K562 (cell line): ENCODE results near the gene C10orf105. TPM values are rescaled to one million over a fixed set of nuclear protein-coding genes. Genes with fewer than 3 reads are reported as not detected.

Experiments
- ARID1B ChIP-seq: fragments of 450-650 bp; IDR thresholded peaks from 2 replicates; pipeline ENCODE4 v1.6.1; 2016; ENCODE audit warnings: antibody characterized with exemption, mild to moderate bottlenecking, inconsistent platforms
- ARID2 ChIP-seq: fragments of 450-650 bp; IDR thresholded peaks from 2 replicates; pipeline ENCODE4 v1.6.1; 2017; ENCODE audit warnings: antibody characterized with exemption, mild to moderate bottlenecking
- CBFB ChIP-seq: sonication (generic); formaldehyde crosslinking; IDR thresholded peaks from 2 replicates; pipeline ENCODE4 v1.4.0; 2020; ENCODE audit warnings: mild to moderate bottlenecking, missing genetic modification reagents
- CHD1 ChIP-seq: fragments of 200-600 bp; sonication (generic); IDR thresholded peaks from one replicate; pipeline ENCODE4 v1.6.1; 2012; ENCODE audit warnings: mild to moderate bottlenecking, moderate library complexity, low read length, inconsistent platforms
- EP400 ChIP-seq: fragments of 450-650 bp; IDR thresholded peaks from 2 replicates; pipeline ENCODE4 v1.6.1; 2017; ENCODE audit warnings: antibody characterized with exemption, mild to moderate bottlenecking, moderate library complexity
- HMBOX1 ChIP-seq: sonication (generic); IDR thresholded peaks from 2 replicates; pipeline ENCODE4 v1.6.1; 2016
- IFI16 ChIP-seq: fragments of 250-450 bp; sonication (Bioruptor Pico); IDR thresholded peaks from 2 replicates; pipeline ENCODE4 v2.1.2; 2022; ENCODE audit warnings: mild to moderate bottlenecking, inconsistent platforms
- KAT8 ChIP-seq: fragments of 450-650 bp; IDR thresholded peaks from 2 replicates; pipeline ENCODE4 v1.6.1; 2016; ENCODE audit warnings: low read depth, mild to moderate bottlenecking
- NBN ChIP-seq: fragments of 450-650 bp; IDR thresholded peaks from 2 replicates; pipeline ENCODE4 v1.6.1; 2016; ENCODE audit warnings: low read depth, mild to moderate bottlenecking
- NR2F6 ChIP-seq: fragments of 450-650 bp; formaldehyde crosslinking; IDR thresholded peaks from 2 replicates; pipeline ENCODE4 v1.4.0; 2020; ENCODE audit warnings: mild to moderate bottlenecking
- PML ChIP-seq: IDR thresholded peaks from 2 replicates; pipeline ENCODE4 v1.6.1; 2012; ENCODE audit warnings: low read length, inconsistent platforms
- PRMT5 ChIP-seq: sonication (generic); formaldehyde crosslinking; IDR thresholded peaks from 2 replicates; pipeline ENCODE4 v1.5.0; 2020; ENCODE audit warnings: missing genetic modification reagents
- RBBP5 ChIP-seq: fragments of 200-600 bp; sonication (generic); IDR thresholded peaks from 2 replicates; pipeline ENCODE4 v1.6.1; 2012; ENCODE audit warnings: borderline replicate concordance, mild to moderate bottlenecking, low read length, control low read depth, inconsistent platforms; ENCODE audit not compliant: insufficient read depth, poor library complexity, severe bottlenecking
- VEZF1 ChIP-seq: fragments of 200-800 bp; sonication (Bioruptor generic); IDR thresholded peaks from 2 replicates; pipeline ENCODE4 v1.6.1; 2017; ENCODE audit warnings: missing genetic modification characterization, missing compliant biosample characterization
- XRCC5 ChIP-seq: fragments of 200-400 bp; formaldehyde crosslinking; IDR thresholded peaks from 2 replicates; pipeline ENCODE4 v1.6.1; 2017; ENCODE audit warnings: low read depth, mild to moderate bottlenecking, low read length
- ZBTB7A ChIP-seq: IDR thresholded peaks from 2 replicates; pipeline ENCODE4 v1.6.1; 2011; ENCODE audit warnings: low read depth, mild to moderate bottlenecking, low read length, moderate library complexity, borderline replicate concordance; ENCODE audit not compliant: control insufficient read depth
- ZNF445 ChIP-seq: fragments of 250-450 bp; sonication (Bioruptor Pico); IDR thresholded peaks from 2 replicates; pipeline ENCODE4 v1.4.0; 2020; ENCODE audit warnings: low read depth, mild to moderate bottlenecking, moderate library complexity
- ZNF695 ChIP-seq: fragments of 450-650 bp; formaldehyde crosslinking; IDR thresholded peaks from 2 replicates; pipeline ENCODE4 v1.4.0; 2020; ENCODE audit warnings: mild to moderate bottlenecking, moderate library complexity
- polyA plus RNA-seq, 8 experiments: library from polyadenylated mRNA; depleted of rRNA in 4 of 8; stranded (reverse) in 5 of 8; unstranded in 3 of 8; fragments of >200 nt; fragmentation: Nextera tagmentation in 2 of 8; fragmentation: Illumina TruSeq in 1 of 8; extraction: Ambion mirVana in 2 of 8; extraction: Trizol in 1 of 8; gene quantifications; 2 replicates each; pipeline versions ENCODE4 v1.2.1 to v1.2.3, GENCODE V29; 2011 to 2014; ENCODE audit warnings: inconsistent platforms in 1 of 8, missing spikeins in 1 of 8
- total RNA-seq, 7 experiments: library from RNA; depleted of rRNA in 6 of 7; stranded (reverse); fragments of >200 nt in 6 of 7; fragmentation: Illumina TruSeq in 2 of 7; extraction: Trizol in 2 of 7; gene quantifications; 2 replicates each; pipeline versions ENCODE4 v1.2.1 to v1.2.3, GENCODE V29; 2011 to 2021; ENCODE audit warnings: low replicate concordance in 1 of 7
- TF ChIP-seq, protein P1 (sequence below): sonication (generic); formaldehyde crosslinking; IDR thresholded peaks from 2 replicates; pipeline ENCODE4 v1.8.1; 2023; ENCODE audit warnings: mild to moderate bottlenecking, missing genetic modification reagents, moderate library complexity
- TF ChIP-seq, protein P2 (sequence below): fragments of 450-650 bp; formaldehyde crosslinking; IDR thresholded peaks from 2 replicates; pipeline ENCODE4 v1.4.0; 2020; ENCODE audit warnings: mild to moderate bottlenecking
- TF ChIP-seq, protein P3 (sequence below): fragments of 450-650 bp; formaldehyde crosslinking; IDR thresholded peaks from 2 replicates; pipeline ENCODE4 v1.4.0; 2022; ENCODE audit warnings: missing genetic modification characterization
- TF ChIP-seq, protein P4 (sequence below): fragments of 450-650 bp; formaldehyde crosslinking; IDR thresholded peaks from 2 replicates; pipeline ENCODE4 v1.4.0; 2022; ENCODE audit warnings: mild to moderate bottlenecking, moderate library complexity

The C10orf105 gene
- total and polyA plus RNA-seq, 9 of the 15 experiments (the other 6 are each of a cell fraction or from before 2014, with no cell fraction given), result 0.03 to 0.25 (median 0.04) TPM; not detected in 3

DNA sequence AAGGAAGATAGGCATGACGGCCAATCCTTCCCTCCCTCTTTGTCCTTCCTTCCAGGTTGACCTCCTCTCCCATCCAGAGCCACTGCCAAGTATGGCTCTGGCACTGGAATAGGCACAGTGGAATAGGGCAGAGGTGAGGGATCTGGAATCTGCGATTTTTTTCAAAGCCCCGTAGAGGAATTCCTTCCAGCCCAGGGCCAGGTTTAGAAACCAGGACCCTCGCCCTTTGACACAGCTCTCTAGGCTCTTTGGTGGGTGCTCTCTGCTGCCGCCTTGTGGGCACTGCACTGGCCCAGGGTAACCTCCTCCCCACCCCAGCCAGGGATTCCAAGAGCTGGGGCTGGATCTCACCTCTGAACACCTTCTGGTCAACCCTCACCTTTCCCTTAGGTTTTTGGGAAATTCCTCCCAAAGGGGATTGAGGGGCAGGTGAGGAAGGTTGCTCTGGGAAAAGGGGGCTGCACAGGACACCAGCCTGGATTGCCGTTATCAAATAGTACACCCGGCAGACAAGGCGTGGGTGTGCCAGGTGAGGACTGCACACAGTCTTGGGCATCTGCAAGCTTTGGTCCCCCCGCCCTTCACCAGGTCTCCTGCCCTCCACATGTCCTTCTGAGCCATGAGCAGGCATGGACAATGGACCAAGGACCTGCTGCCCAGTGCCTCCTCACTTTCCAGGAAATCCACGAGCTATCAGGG lies 22.8 kb downstream of the C10orf105 start (continued):
- TF ChIP-seq EP400, result no peak
- TF ChIP-seq, protein P1, sequence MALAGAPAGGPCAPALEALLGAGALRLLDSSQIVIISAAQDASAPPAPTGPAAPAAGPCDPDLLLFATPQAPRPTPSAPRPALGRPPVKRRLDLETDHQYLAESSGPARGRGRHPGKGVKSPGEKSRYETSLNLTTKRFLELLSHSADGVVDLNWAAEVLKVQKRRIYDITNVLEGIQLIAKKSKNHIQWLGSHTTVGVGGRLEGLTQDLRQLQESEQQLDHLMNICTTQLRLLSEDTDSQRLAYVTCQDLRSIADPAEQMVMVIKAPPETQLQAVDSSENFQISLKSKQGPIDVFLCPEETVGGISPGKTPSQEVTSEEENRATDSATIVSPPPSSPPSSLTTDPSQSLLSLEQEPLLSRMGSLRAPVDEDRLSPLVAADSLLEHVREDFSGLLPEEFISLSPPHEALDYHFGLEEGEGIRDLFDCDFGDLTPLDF (CRISPR knock-in tag), result 0 out of 2 replicates have a peak, but pooled peaks have one; percentile 37
- peak; percentile 22; the same call in 1 of the 2 replicates for TF ChIP-seq ARID2
- TF ChIP-seq, protein P2, sequence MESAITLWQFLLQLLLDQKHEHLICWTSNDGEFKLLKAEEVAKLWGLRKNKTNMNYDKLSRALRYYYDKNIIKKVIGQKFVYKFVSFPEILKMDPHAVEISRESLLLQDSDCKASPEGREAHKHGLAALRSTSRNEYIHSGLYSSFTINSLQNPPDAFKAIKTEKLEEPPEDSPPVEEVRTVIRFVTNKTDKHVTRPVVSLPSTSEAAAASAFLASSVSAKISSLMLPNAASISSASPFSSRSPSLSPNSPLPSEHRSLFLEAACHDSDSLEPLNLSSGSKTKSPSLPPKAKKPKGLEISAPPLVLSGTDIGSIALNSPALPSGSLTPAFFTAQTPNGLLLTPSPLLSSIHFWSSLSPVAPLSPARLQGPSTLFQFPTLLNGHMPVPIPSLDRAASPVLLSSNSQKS (CRISPR knock-in tag), result no peak
- TF ChIP-seq IFI16 (CRISPR knock-in tag), result no peak
- no peak for TF ChIP-seq CHD1
- TF ChIP-seq NR2F6 (CRISPR knock-in tag), result no peak
- no peak for TF ChIP-seq PML
- TF ChIP-seq CBFB (CRISPR knock-in tag), result no peak
- no peak for TF ChIP-seq ZNF695
- TF ChIP-seq, protein P3, sequence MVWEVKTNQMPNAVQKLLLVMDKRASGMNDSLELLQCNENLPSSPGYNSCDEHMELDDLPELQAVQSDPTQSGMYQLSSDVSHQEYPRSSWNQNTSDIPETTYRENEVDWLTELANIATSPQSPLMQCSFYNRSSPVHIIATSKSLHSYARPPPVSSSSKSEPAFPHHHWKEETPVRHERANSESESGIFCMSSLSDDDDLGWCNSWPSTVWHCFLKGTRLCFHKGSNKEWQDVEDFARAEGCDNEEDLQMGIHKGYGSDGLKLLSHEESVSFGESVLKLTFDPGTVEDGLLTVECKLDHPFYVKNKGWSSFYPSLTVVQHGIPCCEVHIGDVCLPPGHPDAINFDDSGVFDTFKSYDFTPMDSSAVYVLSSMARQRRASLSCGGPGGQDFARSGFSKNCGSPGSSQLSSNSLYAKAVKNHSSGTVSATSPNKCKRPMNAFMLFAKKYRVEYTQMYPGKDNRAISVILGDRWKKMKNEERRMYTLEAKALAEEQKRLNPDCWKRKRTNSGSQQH, result no peak
- TF ChIP-seq HMBOX1, result no peak
- TF ChIP-seq, protein P4, sequence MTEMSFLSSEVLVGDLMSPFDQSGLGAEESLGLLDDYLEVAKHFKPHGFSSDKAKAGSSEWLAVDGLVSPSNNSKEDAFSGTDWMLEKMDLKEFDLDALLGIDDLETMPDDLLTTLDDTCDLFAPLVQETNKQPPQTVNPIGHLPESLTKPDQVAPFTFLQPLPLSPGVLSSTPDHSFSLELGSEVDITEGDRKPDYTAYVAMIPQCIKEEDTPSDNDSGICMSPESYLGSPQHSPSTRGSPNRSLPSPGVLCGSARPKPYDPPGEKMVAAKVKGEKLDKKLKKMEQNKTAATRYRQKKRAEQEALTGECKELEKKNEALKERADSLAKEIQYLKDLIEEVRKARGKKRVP, result no peak
- 0 out of 2 replicates have a peak, but pooled peaks have one; percentile 28 for TF ChIP-seq NBN
- peak; percentile 93; the same call in 1 of the 2 replicates for TF ChIP-seq ZBTB7A
- peak; percentile 63 for TF ChIP-seq VEZF1 (CRISPR knock-in tag)
- TF ChIP-seq XRCC5, result peak; percentile 80; the same call in 1 of the 2 replicates
- TF ChIP-seq RBBP5, result no peak
- TF ChIP-seq PRMT5 (CRISPR knock-in tag), result no peak
- no peak for TF ChIP-seq ARID1B
- TF ChIP-seq ZNF445 (CRISPR knock-in tag), result no peak
- TF ChIP-seq KAT8, result no peak
